ENCODE measurements around the gene DEF6.

- TF ChIP-seq CTCF (IDR thresholded peaks at IDR 0.05; ENCODE audit: low read length) (no peak), EZH2 (optimal IDR thresholded peaks at IDR 0.05; ENCODE audit: low read depth, low read length) (no peak), EZH2phosphoT487 (IDR thresholded peaks at IDR 0.05; ENCODE audit: low read length) (no peak)
Measured at GRCh38 chr6:35358086-35358485, 60.5 kb downstream of the DEF6 start.

Data from MM.1S (cell line).